ENCODE measurements around the gene INSR.
"Not testable (repeated sequence)": the region's sequence is repeated elsewhere in the genome, so short reads cannot be mapped to it uniquely, and the experiment has no call there.

The INSR gene

DNA sequence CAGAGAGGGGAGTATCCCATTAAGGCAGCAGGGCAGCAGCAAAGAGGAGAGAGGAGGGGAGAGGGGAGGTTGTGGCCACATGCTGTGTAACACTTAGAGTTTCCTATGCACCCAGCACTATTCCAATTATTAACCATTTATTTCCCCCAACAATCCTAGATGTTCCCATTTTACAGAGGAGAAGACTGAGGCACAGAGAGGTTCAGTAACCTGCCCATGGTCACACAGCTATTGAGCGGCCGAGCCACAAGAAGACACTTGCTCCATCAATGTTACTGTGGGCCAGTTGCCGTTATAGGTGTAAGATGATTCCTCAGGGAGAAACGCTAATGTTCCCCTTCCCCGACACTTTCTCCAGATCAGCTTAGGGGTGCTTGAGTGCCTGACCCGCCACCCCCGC, 69.2 kb downstream of the INSR start:
- no peak for DNase-seq (ENCODE audit: low read depth in 2 of 3, low spot score in 1 of 3)

DNA sequence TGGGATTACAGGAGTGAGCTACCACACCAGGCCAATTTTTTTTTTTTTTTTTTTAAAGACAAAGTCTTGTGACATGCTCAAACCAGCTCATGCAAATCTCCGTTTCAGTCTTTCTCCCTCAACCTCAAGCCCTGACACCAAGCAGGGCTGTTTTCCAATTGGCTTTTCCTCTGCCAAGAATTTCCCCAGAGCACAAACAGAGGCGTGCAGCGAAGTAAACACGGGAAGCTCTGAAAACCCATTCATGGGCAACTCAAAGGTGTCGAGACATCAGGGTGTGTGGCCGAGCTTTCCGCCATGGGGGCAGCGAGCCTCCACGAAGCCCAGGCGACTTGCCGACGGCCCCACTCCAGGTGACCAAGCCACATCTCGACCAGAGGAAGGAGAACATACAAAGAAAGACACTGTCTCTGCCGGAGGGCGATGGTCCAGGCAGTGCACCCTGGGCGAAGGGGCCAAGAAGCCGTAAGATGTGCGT, 70.0 kb downstream of the INSR start:
- no peak for DNase-seq (ENCODE audit: low read depth in 2 of 3, low spot score in 1 of 3)

DNA sequence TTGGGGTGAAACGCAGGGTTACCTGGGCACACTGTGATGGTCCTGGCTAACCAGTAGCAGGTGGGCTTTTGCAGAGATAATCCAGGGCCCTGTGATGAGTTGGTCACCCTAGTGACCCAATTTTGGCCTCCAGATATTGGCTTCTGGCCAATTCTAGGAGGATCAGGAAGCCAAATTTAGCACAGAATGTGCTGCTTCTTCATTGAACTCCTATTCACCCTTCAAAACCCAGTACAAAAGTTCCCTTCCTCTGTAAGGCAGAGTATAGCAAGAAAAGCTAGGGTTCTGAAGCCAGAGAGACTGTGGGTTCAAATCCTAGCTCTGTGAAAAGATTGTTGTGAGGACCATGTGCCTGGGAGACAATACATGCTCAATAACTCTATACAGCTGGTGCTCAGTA, 70.8 kb downstream of the INSR start:
- DNase-seq (ENCODE audit: low read depth in 2 of 3, low spot score in 1 of 3) = no peak

DNA sequence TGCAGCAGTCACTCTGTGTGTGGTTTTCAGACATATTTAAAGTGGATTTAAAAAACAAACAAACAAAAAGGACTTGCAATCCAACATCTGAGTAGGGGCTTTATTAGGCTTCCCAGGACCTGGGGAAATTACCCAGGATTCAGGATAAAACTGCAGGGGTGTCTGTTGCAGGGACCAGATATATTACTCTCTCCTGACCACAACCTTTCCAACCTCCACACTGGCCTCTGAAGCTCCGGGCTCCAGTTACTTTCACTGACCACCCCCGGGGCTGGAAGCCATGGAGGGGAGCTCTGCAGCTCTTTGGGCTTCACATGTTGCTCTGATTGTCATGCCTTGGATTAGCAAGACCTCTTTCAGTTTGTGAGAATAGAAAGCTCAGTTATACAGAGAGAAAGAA, 75.2 kb downstream of the INSR start:
- no peak for DNase-seq (ENCODE audit: low read depth in 2 of 3, low spot score in 1 of 3)

DNA sequence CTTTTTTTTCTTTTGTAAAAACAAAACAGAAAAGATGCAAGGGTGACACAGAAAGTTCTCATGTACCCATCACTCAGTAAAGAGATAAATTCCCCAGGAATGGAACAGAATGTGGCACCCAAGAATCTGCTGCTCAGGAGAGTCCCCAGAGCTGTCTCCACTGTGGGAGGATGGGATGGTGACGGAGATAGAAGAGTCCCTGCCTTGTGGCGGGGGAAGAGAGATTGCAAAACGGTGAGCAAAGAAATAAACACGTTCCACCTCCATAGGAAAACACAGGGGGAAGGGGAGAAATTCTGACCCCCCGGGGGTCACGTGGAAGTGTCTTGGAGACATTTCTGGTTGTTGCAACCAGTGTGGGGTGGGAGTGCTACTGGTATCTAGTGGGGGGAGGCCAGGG, 76.4 kb downstream of the INSR start:
- no peak for DNase-seq (ENCODE audit: low read depth in 2 of 3, low spot score in 1 of 3)

DNA sequence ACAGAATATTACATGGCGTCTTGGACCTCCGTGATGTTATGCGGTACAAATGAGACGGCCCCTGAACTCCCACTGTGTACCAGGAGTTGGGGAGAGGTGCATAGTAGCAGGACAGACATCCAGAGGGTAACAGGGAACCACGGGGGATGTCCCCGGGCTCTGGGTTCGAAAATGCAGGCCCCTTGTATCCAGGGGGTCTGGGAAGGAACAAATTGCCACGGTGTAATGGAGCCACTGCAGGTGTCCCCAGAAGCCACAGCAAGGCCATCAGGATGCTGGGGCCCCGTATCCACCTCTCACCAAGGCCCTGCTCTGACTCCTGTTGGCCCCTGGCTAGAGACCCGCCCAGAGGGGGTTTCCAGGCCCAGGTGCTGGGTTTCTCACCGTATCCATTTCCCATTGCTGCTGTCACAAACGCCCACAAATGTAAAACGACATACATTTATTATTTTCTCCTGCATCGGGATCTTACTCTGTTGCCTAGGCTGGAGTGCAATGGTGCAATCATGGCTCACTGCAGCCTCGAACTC, 77.8 kb downstream of the INSR start:
- DNase-seq (ENCODE audit: low read depth in 2 of 3, low spot score in 1 of 3) = peak in 1 of 3 donors; percentile 23

DNA sequence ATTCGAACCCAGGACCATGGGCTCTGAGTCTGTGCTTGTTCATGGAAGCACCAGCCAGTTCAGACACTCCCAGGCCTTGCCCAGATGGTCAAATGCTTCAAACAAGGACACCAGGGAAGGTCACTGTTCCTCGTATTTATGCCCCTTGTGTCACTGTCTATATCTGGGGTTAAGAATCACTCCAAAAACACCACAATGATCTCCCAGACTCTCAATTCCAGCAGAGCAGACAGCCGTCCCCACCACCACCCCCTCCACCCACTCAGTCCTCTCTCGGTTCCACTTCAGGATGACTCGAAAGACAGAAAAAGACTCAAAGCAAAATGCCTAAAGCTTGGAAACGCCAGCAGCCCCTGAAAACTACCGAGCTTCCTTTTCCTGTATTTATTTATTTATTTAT, 79.0 kb downstream of the INSR start:
- DNase-seq (ENCODE audit: low read depth in 2 of 3, low spot score in 1 of 3) = no peak

DNA sequence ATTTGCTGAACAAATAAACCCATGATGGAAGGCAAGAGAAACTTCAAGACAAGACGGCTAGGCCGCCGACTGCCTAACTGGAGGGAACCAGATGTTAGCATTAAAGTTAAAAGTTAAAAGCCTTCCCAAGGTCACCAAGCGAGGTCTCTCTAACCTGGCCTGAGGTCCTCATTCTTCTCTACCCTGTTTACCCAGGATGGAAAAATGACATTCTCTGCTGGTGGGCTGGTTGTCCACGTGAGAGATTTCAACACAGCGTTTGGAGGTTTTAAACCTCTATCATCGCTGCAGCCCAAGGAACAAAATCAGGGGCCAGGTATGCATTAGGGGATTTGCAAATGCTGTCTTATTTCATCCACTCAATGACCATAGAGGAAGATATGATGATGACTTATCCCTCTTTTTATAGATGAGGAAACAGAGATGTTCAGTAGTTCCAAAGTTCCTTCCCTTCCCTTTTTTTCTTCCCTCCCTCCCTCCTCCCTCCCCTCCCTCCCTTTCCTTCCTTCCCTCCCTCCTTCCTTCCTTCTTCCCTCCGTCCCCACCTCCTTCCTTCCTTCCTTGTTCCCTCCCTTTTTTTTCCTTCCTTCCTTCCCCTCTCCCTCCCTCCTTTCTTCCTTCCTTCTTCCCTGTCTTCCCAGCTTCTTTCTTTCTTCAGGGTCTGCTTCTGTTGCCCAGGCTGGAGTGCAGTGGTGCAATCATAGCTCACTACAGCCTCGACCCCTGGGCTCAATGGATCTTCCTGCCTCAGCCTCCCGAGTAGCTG, 79.7 kb downstream of the INSR start:
- no peak for DNase-seq (ENCODE audit: low read depth in 2 of 3, low spot score in 1 of 3)

DNA sequence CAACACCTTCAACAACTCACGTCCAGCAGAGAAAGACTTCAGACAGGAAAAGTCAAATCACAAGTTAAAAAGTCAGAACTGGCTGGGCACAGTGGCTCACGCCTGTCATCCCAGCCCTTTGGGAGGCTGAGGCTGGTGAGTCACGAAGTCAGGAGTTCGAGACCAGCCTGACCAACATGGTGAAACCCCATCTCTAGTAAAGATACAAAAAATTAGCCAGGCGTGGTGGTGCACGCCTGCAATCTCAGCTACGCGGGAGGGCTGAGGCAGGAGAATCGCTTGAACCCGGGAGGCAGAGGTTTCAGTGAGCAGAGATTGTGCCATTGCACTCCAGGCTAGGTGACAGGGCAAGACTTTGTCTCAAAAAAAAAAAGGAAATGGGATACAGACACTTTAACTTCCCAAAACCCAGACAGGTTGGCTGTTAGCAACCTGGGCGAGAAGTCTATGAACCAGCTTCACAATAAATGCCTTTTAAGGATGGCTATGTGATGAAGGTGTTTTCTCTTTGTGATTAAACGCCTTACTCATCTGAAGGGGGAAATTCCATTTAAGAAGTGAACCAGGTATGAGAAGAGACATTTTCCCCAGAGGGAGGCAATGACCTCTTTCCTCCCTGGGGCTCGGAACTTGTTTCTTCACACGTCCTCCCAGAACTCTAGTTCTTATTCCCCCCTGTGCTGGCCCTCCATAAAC, 80.4 kb downstream of the INSR start:
- DNase-seq (ENCODE audit: low read depth in 2 of 3, low spot score in 1 of 3) = no peak

DNA sequence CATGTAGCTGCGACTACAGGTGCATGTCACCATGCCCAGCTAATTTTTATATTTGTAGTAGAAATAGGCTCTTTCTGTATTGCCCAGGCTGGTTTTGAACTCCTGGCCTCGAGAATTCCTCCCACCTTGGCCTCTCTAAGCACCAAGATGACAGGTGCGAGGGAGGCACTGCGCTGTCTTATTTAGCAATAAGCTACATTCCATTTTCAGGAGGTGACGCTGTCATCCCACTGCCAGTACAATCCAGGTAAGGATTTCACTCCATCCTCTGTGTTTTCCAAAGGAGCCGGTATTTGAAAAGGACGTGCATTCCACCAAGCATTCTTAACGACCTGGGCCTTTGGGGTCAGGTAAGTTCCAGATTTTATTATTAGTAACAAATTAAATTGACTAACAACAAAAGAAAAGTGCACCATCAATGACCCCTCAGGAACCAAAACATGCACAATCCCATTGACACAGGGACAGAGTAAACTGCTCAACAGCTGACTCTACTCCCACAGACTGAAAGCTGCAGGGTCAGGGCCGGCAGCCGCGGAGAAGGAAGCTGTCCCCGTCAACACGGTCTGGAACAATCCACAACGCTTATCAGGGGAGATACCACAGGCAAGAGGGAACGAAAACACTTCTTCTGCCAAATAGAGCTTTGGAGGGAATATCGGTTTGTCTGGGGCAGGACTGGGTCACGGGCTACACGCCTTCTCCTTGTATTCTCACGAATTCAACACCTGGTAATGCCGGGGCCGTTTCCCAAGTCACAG, 82.8 kb downstream of the INSR start:
- no peak for DNase-seq (ENCODE audit: low read depth in 2 of 3, low spot score in 1 of 3)

DNA sequence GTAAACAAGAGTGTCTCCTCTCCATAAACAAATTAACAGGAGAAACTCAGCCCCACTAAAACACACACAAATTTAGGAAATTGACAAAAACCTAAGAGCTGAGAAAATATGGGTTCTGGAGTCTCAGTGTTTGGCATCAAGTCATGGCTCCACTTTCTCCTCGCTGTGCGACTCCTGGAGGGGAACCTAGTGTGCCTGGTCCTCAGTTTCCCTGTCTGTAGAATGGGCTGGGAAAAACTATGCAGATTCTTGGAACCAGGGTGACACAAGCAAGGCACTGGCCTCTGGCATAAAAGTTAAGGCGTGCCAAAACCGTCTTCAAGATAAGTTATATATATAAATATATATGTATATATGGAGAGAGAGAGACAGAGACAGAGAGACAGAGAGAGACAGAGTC, 83.9 kb downstream of the INSR start:
- DNase-seq (ENCODE audit: low read depth in 2 of 3, low spot score in 1 of 3) = no peak

DNA sequence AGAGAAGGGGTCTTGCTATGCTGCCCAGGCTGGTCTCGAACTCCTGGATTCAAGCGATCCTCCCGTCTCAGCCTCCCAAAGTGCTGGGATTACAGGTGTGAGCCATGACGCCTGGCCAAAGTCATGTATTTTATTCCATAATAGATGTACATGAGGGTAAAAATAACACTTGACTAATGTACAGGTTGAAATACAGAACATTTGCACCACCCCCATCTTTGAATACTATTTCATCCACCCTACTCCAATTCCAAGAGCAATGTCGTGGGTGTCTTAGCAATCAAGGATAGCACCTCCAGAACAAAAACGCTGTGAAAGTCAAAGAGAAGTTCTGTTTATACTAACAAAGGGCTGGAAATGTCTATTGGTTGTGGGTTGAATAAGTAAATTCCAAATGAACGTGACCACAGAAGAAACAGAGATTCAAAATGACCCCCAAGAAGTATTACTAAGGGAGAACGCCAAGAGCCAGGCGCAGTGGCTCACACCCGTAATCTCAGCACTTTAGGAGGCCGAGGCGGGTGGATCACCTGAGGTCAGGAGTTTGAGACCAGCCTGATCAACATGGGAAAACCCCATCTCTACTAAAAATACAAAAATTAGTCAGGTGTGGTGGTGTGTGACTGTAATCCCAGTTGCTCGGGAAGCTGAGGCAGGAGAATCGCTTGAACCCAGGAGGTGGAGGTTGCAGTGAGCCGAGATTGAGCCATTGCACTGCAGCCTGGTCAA, 84.5 kb downstream of the INSR start:
- DNase-seq (ENCODE audit: low read depth in 2 of 3, low spot score in 1 of 3) = not testable (repeated sequence)

DNA sequence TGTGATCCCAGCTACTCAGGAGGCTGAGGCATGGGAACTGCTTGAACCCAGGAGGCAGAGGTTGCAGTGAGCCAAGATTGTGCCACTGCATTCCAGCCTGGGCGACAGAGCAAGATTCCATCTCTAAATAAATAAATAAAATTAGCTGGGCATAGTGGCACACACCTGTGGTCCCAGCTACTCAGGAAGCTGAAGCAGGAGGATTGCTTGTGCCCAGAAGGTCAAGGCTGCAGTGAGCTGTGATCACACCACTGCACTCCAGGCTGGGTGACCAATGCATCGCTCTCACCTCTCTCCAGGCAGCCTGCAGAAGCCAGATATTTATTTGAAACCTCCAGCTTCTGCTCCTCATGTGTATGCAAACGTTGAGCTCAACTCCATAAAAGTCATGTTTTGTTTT, 85.2 kb downstream of the INSR start:
- DNase-seq (ENCODE audit: low read depth in 2 of 3, low spot score in 1 of 3) = not testable (repeated sequence)

DNA sequence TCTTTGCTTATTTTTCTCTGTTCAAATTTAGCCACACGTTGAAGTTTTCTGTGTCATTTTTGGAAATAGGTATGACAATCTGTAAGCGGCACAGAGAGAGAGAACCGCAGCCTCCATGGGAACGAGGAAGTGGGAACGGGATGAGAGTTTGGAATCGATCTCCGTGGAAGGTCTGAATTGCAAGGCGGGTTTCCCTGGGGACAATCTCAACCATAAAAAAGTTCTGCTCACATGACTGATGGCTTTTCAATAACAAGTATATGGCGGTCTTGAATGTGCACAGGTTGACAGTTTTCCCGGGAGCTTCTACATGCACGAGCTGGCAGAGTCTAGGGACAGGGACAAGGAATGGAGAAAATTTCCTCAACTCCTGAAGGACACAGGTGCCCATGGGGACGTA, 90.9 kb downstream of the INSR start:
- DNase-seq (ENCODE audit: low read depth in 2 of 3, low spot score in 1 of 3) = no peak

DNA sequence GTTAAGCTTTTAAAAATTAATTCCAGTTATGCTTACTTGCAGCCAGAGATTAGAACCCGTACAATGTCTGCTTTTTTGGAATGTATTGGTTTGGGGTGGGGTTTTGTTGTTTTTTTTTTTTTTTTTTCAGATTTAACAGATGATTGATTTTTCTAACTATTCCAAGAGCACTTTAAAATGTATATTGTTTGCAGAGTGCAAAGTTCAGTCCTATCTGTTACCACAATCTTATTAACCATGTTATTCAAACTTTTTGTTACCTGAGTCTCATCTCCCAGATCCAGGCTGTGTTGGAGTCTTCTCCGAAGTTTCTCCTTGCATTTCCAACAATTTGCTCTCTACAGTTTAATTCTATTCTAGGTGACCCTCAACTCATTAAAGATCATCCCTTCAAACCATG, 91.3 kb downstream of the INSR start:
- no peak for DNase-seq (ENCODE audit: low read depth in 2 of 3, low spot score in 1 of 3)

DNA sequence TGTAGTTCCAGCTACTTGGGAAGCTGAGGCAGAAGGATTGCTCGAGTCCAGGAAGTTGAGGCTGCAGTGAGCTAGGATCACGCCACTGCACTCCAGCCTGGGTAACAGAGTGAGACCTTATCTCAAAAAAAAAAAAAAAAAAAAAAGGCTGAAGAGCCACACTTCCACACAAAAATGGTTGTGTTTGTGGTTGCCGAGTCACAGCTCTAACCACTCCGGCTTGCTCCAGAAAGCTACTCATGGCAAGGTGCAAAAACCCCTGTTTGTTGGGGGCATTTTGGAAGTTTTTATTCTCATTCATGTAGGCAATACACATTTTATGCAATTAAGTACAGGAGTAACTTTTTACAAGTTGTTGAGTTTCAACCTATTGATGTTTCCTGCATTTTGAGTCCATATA, 93.5 kb downstream of the INSR start:
- DNase-seq (ENCODE audit: low read depth in 2 of 3, low spot score in 1 of 3) = no peak

DNA sequence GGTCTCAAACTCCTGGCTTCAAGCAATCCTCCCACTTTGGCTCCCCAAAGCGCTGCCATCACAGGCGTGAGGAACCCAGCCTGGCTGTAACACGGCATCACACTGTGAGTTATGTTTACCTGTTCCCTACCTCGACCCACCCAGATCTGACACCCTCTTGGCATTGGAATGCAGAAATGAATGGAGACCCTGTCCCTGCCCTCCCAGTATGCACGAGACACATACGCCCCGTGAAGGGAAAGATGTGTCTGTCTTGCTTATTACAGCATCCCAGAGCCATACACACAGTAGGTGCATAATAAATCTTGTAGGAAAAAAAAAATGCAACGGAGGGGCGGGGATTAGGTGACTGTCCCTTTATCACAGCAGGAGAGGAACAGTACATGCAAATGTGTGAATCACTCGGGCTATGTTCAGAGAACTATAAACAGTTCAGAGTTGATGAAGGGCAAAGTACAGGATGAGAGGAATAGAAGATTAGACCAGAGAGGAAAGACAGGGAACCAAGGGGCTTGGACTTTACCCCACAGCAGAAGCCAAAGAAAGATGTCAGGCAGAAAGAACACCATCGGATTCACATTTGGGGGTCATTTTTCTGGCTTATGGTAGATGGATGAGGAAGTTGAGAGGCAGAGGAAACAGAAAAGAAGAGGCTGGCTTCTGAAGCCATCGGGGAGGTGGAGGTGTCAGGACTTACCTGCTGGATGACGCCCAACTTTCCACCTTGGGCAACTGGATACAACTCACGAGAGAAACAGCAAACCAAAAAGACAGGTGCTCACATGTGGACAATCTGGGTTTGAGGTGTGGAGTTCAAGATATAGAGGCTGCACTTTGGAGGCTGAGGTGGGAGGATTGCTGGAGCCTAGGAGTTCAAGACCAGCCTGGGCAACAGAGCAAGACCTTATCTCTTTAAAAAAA, 94.3 kb downstream of the INSR start:
- no peak for DNase-seq (ENCODE audit: low read depth in 2 of 3, low spot score in 1 of 3)

DNA sequence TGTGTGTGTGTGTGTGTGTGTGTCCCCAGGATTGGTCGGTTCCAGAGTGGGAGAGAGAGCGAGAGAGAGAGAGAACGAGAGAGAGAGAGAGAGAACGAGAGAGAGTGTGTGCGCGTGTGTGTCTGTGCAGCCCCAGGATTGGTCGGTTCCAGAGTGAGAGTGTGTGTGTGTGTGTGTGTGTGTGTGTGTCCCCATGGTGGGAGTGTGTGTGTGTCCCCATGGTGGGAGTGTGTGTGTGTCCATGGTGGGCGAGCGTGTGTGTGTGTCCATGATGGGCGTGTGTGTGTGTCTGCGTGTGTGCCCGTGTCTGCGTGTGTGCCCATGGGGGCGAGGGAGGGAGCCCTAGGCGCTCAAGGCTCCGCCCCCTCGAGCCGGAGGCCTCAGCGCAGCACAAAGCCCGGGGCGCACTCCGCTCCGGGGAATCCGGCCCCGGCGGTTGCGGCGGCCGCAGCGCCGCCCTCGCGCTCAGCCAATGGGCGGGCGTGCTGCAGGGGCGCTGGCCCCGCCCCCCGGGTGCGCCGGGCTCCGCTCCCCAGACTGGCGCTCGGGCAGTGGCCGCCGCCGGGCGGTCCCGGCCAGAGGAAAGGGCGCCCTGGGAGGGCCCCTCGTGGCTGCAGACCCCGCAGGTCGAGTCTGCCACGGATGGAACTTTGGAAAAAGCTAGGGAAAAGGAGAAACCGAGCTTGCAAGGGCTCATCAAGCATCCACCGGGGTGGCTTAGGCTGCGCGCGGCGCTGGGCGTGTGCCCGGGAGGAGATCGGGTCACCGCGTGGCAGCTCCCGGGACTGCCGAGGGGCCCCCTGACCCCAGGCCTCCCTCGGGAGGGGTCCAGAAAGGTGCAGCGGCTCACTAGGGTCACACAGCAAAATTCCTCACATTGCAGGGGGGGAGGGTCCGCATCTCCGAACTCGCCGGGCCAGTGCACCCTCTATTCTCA, 96.2 kb downstream of the INSR start:
- DNase-seq (ENCODE audit: low read depth in 2 of 3, low spot score in 1 of 3) = peak; percentile 69 to 88 (median 82)
